Measurements from ENCODE around the gene TBC1D10A.
"Not testable (repeated sequence)": the region's sequence is repeated elsewhere in the genome, so short reads cannot be mapped to it uniquely, and the experiment has no call there.

Gene TBC1D10A

GRCh38 chr22:30347255-30347892 lies 20.6 kb upstream of the TBC1D10A start:
- no peak for DNase-seq

- DNase-seq: no peak
These were observed 17.9 kb upstream of the TBC1D10A start for GRCh38 chr22:30344447-30345200.

- DNase-seq: no peak
These were observed 14.4 kb upstream of the TBC1D10A start for GRCh38 chr22:30340911-30341685.

GRCh38 chr22:30338802-30339201 lies 12.1 kb upstream of the TBC1D10A start:
- no peak for DNase-seq

- DNase-seq: not testable (repeated sequence)
These were observed 11.6 kb upstream of the TBC1D10A start for GRCh38 chr22:30338341-30338740.

GRCh38 chr22:30337461-30337778 lies 10.7 kb upstream of the TBC1D10A start:
- DNase-seq: no peak

GRCh38 chr22:30336752-30337460 lies 10.2 kb upstream of the TBC1D10A start:
- no peak for DNase-seq

DNA sequence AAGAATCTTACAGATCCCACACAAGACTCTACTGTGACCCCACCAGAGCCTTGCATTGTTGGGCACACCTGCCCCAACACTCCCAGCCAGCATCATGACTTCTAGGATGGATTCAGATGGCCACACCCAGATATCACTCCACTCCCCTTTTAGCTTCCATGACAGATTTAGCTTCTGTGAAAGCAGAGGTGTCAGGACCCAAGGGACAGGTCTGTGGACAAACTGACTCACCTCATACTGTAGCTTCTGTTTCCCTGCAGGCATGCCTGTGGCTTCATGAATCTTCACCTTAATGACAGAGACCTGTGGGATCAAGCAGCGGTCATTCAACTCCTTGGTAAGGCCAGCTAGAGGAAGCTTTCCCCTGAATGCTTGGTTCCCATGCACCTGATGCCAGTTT lies 8.5 kb upstream of the TBC1D10A start:
- no peak for DNase-seq

GRCh38 chr22:30334646-30335045 lies 7.9 kb upstream of the TBC1D10A start:
- DNase-seq: no peak

DNA sequence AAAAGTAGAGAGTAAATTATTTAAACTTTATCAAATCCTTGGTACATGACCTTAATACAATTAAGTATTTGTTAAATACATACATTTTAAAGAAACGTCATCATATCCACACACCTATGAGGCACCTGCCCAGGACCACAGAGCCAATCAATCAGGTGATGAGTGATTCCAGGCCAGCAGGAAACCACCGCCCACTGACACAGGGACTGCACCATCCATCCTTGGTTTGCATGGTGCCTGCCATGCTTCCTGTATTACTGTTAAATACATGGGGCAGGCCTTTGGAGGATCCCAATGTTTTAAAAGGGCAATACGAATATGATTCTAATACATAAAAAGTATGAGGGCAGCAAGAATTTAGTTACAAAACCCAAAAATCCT lies 7.0 kb upstream of the TBC1D10A start:
- DNase-seq: no peak

DNA sequence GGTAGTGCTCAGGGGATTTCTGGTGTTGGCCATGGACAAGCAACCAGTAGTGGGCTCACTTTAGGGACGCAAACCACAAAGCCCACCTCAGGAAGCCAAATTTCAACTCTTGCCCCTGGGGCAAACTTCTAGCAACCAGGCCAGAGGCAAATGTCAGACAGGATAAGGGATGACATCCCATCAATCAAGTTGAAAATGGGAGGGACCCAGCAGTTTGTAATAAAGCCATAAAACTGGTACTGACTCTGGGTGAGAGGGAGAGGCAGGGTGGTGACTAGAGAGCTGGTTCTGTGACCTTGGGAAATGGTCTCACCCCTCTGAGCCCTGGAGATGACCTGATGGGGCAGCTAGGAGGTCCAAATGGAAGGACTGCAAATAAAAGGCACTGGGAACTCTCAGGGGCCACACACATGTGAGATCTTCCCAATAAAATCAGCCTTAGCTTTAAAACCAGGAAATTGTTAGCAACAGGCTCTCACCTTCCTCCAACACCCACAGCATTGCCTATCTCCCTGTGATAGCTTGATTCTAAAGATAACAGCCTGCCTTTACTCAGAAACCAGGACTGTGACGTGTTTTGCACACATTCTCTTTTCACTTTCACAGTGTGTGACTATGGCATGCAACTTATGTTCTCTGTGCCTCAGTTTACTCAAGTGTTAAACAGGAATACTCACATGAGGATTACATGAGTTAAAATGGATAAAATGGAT lies 6.4 kb upstream of the TBC1D10A start:
- no peak for DNase-seq

GRCh38 chr22:30332551-30332950 lies 5.8 kb upstream of the TBC1D10A start:
- no peak for DNase-seq

DNA sequence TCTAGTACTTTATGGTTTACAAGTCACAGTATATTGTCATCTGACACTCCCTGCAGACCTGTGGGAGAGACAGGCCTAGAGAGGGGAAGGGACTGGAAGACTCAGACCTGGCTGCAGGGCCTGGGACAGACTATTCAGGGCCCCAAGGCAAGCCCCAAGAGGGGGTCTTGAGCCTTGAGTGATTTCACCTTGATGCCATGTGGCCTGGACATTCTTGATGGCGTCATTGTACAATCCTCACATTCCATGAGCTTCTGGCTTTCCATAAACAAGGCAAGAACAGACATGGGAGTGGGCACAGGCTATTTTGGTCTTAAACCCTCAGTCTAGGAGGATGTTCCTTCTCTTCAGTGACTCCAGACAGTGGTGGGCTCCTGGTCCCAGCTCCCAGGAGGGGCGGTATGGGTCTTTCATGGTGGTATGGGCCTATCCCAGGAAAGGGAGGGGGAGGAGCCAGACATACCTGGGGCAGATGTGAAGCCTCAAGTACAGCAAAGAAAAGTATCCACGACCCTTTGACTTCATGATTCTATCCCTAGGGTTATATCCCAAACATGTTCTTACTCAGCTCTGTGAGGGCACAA lies 1.8 kb upstream of the TBC1D10A start:
- DNase-seq: no peak

GRCh38 chr22:30327864-30328345 lies 1.2 kb upstream of the TBC1D10A start:
- no peak for DNase-seq

DNA sequence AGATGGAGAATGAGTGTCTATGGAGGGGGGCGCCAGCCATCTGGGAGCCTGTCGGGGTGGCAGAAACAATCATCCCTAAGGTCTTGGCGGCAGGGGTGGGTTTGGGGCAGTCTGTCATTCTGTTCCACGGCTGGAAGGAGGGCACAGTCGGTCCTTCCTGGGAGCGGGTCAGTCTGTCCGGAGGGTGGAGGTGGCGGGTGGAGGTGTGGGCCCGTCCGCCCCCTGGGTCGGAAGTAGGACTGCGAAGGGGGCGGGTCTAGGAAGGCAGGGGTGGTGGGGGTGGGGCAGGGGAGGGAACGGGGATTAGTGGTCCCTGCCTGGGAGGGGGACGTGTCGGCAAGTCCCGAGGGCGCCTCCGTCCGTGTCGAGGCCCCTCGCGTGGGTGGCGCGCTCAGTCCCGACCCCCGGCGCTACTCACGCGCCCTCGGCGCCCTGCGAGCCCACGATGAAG lies 461 bp downstream of the TBC1D10A start:
- DNase-seq: no peak

DNA sequence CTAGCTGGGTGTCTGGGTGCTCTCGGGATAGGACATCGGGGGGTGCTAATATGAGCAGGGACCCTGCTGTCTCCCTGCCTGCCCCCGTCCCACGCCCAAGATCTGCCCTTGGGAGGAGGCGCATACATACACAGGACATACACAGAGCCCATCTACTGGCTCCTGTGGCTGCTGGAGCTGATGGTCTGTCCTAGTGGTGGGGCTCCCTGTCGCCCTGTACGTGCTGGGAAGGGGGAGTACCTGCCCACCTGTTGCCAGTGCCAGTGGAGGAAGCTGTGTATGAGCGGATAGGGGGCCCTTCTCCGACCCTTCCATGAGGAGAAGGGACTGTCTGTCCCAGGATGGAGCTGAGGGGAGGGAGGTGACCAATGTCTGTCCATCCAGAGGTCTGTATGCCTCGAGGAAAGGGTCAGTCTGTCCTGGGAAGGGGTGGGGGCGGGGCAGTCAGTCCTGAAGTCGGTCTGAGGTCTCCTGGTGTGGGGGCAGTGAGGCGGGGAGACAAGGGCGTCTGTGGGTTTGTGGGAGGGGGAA lies 952 bp downstream of the TBC1D10A start:
- DNase-seq: no peak

- no peak for DNase-seq
These were observed 1.5 kb downstream of the TBC1D10A start for GRCh38 chr22:30325065-30325720.

DNA sequence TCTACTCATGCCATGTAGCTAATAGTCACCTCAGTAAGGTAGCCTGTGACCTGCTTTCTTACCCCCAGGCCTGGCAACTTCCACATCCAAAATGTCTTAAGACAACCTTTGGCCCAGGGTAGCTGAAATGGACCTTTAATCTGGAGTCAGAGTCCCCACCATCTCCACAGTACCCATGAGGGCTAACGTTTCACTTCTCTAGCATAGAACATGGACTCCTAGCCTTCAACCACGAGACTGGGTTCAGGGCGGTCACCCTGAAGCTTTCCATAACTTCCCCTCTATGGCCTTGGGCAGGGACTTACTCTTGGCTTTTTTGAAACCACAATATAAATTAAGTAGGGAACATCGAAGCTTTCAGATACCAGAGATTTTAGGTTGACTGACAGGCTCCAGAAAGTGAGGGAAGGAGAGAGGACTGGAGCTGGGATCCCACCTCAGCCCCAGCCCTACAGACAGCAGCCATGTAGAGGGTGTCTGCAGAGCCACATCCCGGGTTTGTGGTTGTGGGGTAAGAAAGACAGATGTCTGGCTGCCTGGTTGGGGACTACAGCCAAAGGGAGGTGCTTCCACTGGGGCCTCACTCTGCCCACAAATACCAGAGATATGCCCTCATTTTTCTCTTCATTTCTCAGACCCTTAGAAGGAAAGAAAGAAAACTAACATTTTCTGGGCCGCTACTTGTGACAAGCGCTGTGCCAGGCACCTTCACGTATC lies 2.6 kb downstream of the TBC1D10A start:
- DNase-seq: no peak

- DNase-seq: no peak
These were observed 3.5 kb downstream of the TBC1D10A start for GRCh38 chr22:30323246-30323645.

DNA sequence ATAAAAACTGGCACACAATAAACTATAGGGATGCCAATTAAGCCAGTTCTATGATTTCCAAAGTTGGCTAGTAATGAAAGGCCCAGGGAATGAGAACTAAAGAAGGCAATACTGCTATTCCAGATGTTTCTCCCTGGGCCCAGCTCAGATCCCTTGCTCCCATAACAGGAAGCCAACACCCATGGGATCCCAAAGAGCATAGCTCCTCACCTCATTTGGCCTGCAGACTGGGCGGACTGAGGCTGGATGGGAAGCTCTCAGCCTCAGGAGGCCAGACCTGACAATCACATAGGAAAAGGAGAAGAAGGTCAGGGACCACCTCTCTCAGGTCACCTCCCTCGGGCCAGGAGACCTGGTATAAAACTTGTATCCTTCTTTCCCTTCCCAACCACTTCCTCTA lies 5.3 kb downstream of the TBC1D10A start:
- no peak for DNase-seq
